OCI-LY7 (cell line): ENCODE results near the gene TMEM213.

Experiments
- CTCF ChIP-seq: fragments of 200-600 bp; sonication (generic); conservative IDR thresholded peaks from 2 replicates; pipeline ENCODE4 v1.5.1; 2014; ENCODE audit warnings: mild to moderate bottlenecking, antibody characterized with exemption, low read length, moderate library complexity, mixed read lengths
- EZH2phosphoT487 ChIP-seq: fragments of 200-600 bp; sonication (generic); IDR thresholded peaks from 2 replicates; pipeline ENCODE4 v1.6.1; 2018; ENCODE audit warnings: low read depth, borderline replicate concordance, mild to moderate bottlenecking, mixed run types, antibody characterized with exemption, low read length, moderate library complexity, mixed read lengths

DNA sequence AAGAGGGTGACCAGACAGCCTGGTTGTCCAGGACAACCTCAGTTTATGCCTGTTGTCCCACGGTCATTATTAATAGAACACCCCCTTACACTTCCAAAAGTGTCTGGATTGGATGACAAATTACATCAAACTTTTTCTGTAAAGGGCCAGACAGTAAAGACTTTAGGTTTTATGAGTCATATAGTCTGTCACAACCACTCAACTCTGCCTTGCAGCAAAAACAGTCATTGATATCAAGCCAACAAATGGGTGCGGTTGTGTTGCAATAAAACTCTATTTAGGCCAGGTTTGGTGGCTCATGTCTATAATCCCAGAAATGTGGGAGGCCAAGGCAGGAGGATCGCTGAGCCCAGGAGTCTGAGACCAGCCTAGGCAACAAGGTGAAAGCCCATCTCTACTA, 66.9 kb downstream of the TMEM213 start:
- TF ChIP-seq CTCF (no peak), EZH2phosphoT487 (no peak)
